ENCODE measurements around the gene FERMT2.

DNA sequence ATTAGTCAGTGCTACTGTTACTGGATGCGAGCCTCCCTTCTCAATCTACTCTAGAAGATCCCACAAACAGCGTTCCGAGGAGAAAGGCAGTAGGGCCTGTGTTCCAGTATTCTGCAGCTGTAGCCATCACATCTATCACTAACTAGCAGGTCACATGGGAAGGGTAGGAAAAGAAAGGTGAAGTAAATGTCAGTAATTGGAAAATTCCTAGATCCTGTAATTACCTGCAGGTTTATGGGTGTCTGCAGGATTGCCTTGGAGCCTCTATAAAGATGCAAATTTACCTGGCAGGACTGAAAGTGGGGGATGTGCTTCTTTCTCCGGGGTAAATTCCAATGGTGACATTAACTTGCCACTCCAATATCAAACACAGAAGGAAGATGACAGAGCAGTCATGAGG, 77.8 kb downstream of the FERMT2 start:
- TF ChIP-seq POLR2AphosphoS5 (IDR thresholded peaks at IDR 0.05; ENCODE audit: low read depth, low read length) (no peak), POLR2A (IDR thresholded peaks at IDR 0.05; ENCODE audit: low read depth, low read length) (no peak), TAF1 (IDR thresholded peaks at IDR 0.05; ENCODE audit: borderline replicate concordance, low read depth, low read length) (no peak)

All from GM12892 (cell line).